A673 (cell line): ENCODE measurements around the gene SUCLA2. TPM values are rescaled to one million over a fixed set of nuclear protein-coding genes. Genes with fewer than 3 reads are reported as not detected.

Source experiments
- BruUV-seq: library from RNA; stranded (reverse); fragments of 400-500 nt; replicated peaks from 2 replicates; lab custom pipeline; 2021; lab: Mats Ljungman, UMichigan
- CTCF ChIA-PET: fragments of 300-600 bp; sonication (Branson Sonifier 250); formaldehyde crosslinking; loops from one replicate; lab custom pipeline; 2022; ENCODE audit warnings: antibody characterized with exemption; lab: Charles Lee
- POLR2A ChIA-PET: fragments of 300-600 bp; sonication (Branson Sonifier 250); formaldehyde crosslinking; loops from one replicate; lab custom pipeline; 2022; ENCODE audit warnings: antibody characterized with exemption; ENCODE audit not compliant: low non-redundant PET; lab: Charles Lee
- DNase-seq: peaks from one replicate; pipeline ENCODE4 v3.0.0-alpha.2; 2015; ENCODE audit warnings: low spot score
- H3K27ac ChIP-seq: fragments of 200-600 bp; sonication (generic); 2 replicates; pipeline ENCODE4 v1.5.1; 2016; ENCODE audit warnings: mixed run types, low read depth, mild to moderate bottlenecking, mixed read lengths, antibody characterized with exemption, low read length; ENCODE audit not compliant: poor library complexity, severe bottlenecking
- H3K27me3 ChIP-seq: fragments of 200-600 bp; sonication (generic); replicated peaks from 2 replicates; pipeline ENCODE4 v1.6.1; 2017; ENCODE audit warnings: mixed run types, low read depth, mild to moderate bottlenecking, mixed read lengths, antibody characterized with exemption, low read length; ENCODE audit not compliant: insufficient read depth, poor library complexity
- H3K36me3 ChIP-seq: fragments of 200-600 bp; sonication (generic); 2 replicates; pipeline ENCODE4 v1.6.1; 2016; ENCODE audit warnings: mixed run types, mild to moderate bottlenecking, mixed read lengths, antibody characterized with exemption, low read length; ENCODE audit not compliant: insufficient read depth, poor library complexity, severe bottlenecking
- H3K4me1 ChIP-seq: fragments of 200-600 bp; sonication (generic); 2 replicates; pipeline ENCODE4 v1.6.1; 2017; ENCODE audit warnings: mixed run types, mild to moderate bottlenecking, mixed read lengths, antibody characterized with exemption, low read length; ENCODE audit not compliant: insufficient read depth, poor library complexity, severe bottlenecking
- H3K4me3 ChIP-seq: fragments of 200-600 bp; sonication (generic); 2 replicates; pipeline ENCODE4 v1.5.1; 2016; ENCODE audit warnings: low read depth, mixed run types, mild to moderate bottlenecking, mixed read lengths, low read length; ENCODE audit not compliant: poor library complexity, severe bottlenecking
- H3K9me3 ChIP-seq: fragments of 200-600 bp; sonication (generic); 2 replicates; pipeline ENCODE4 v1.6.1; 2016; ENCODE audit warnings: mixed run types, low read depth, mild to moderate bottlenecking, mixed read lengths, antibody characterized with exemption, low read length; ENCODE audit not compliant: poor library complexity, severe bottlenecking
- CTCF ChIP-seq: fragments of 300-800, 200-600 bp; sonication (generic); conservative IDR thresholded peaks from 2 replicates; pipeline ENCODE4 v1.5.1; 2017; ENCODE audit warnings: low read depth, mild to moderate bottlenecking, antibody characterized with exemption, low read length, moderate library complexity, mixed read lengths
- EZH2 ChIP-seq: fragments of 200-600 bp; sonication (generic); IDR thresholded peaks from 2 replicates; pipeline ENCODE4 v1.6.1; 2017; ENCODE audit warnings: borderline replicate concordance, low read depth, mild to moderate bottlenecking, mixed read lengths, antibody characterized with exemption, low read length; ENCODE audit not compliant: poor library complexity, severe bottlenecking
- intact Hi-C: fragments of 100-400 bp; cut with micrococcal nuclease; formaldehyde crosslinking; loops from one replicate; pipeline ENCODE4 v1.10.0; 2022; ENCODE audit not compliant: unreplicated experiment
- total RNA-seq: library from RNA; stranded (reverse); gene quantifications from 2 replicates; pipeline ENCODE4 v1.2.3, GENCODE V29; 2021

Gene SUCLA2
- total RNA-seq, 1 experiment from 2014 or later, result 36.6 TPM

GRCh38 chr13:47896111-47896510, 105.0 kb downstream of the SUCLA2 start:
- BruUV-seq, result no TSS peak
- Histone ChIP-seq H3K4me1 (no peaks in the 10 kb centered on the region), H3K9me3 (no peaks in the 10 kb centered on the region), H3K27ac (no peak overlapping the region), H3K4me3 (no peak overlapping the region), H3K27me3 (peaks cover 8% of the 10 kb centered on the region), H3K36me3 (no peaks in the 10 kb centered on the region)
- DNase-seq, result no peak
- CTCF ChIA-PET, result no interaction called here
- intact Hi-C loops, result no loop called here
- POLR2A ChIA-PET, result no interaction called here
- TF ChIP-seq CTCF, result no peak
- no peak for TF ChIP-seq EZH2

- no peak overlapping the region for H3K27ac ChIP-seq
- POLR2A ChIA-PET, result no interaction called here
- CTCF ChIA-PET, result no interaction called here
- BruUV-seq, result no TSS peak
- TF ChIP-seq EZH2 (no peak), CTCF (no peak)
- no peaks in the 10 kb centered on the region for H3K9me3 ChIP-seq
- no peak overlapping the region for H3K4me3 ChIP-seq
- no peaks in the 10 kb centered on the region for H3K4me1 ChIP-seq
- H3K36me3 ChIP-seq, result no peaks in the 10 kb centered on the region
- DNase-seq, result no peak
- peaks cover 8% of the 10 kb centered on the region for H3K27me3 ChIP-seq
- intact Hi-C loops, result no loop called here
These were observed 107.5 kb downstream of the SUCLA2 start for GRCh38 chr13:47893527-47893926.

Other genes starting within 250 kb of the SUCLA2 start
- gene NUDT15, start 36.5 kb upstream of the SUCLA2 start, total RNA-seq, result 48.6 and 52.2 TPM in 2 replicates
- 51.6 and 51.7 TPM in 2 replicates for gene MED4, start 93.8 kb upstream of the SUCLA2 start, total RNA-seq
- gene ITM2B, start 231.9 kb upstream of the SUCLA2 start, total RNA-seq, result 168 and 190 TPM in 2 replicates